GM23338 (cell line): ENCODE data around the gene NEMP2. TPM values are rescaled to one million over a fixed set of nuclear protein-coding genes. Genes with fewer than 3 reads are reported as not detected.

Experiments
- ATAC-seq: fragments of 200-7000 bp; cut with Tn5 transposase; 3 replicates; pipeline ENCODE4 v1.9.1; 2020
- DNase-seq: peaks from one replicate; pipeline ENCODE4 v3.0.0-alpha.2; 2015; ENCODE audit warnings: low spot score
- H2AFZ ChIP-seq: fragments of 200-600 bp; sonication (generic); 2 replicates; pipeline ENCODE4 v1.8.0; 2016; ENCODE audit warnings: antibody characterized with exemption, mild to moderate bottlenecking, moderate library complexity
- H3F3A ChIP-seq: fragments of 200-600 bp; sonication (generic); replicated peaks from 2 replicates; pipeline ENCODE4 v1.8.0; 2017; ENCODE audit warnings: antibody characterized with exemption, mixed run types, low read depth
- H3K27ac ChIP-seq: fragments of 200-600 bp; sonication (generic); 2 replicates; pipeline ENCODE4 v1.6.1; 2016; ENCODE audit warnings: low read depth
- H3K27me3 ChIP-seq: fragments of 200-600 bp; sonication (generic); 2 replicates; pipeline ENCODE4 v1.8.0; 2016; ENCODE audit warnings: mild to moderate bottlenecking, mixed run types, moderate library complexity; ENCODE audit not compliant: insufficient read depth
- H3K36me3 ChIP-seq: fragments of 200-600 bp; sonication (generic); 2 replicates; pipeline ENCODE4 v1.8.0; 2016; ENCODE audit warnings: mild to moderate bottlenecking; ENCODE audit not compliant: insufficient read depth
- H3K4me1 ChIP-seq: fragments of 200-600 bp; sonication (generic); 2 replicates; pipeline ENCODE4 v1.8.0; 2016; ENCODE audit warnings: mild to moderate bottlenecking, moderate library complexity; ENCODE audit not compliant: insufficient read depth
- H3K4me2 ChIP-seq: fragments of 200-600 bp; sonication (generic); 2 replicates; pipeline ENCODE4 v1.7.1; 2017; ENCODE audit warnings: mixed run types
- H3K4me3 ChIP-seq: fragments of 200-600 bp; sonication (generic); 2 replicates; pipeline ENCODE4 v1.6.1; 2016; ENCODE audit warnings: mixed run types
- H3K79me2 ChIP-seq: fragments of 200-600 bp; sonication (generic); replicated peaks from 2 replicates; pipeline ENCODE4 v1.8.0; 2017; ENCODE audit warnings: mild to moderate bottlenecking; ENCODE audit not compliant: insufficient read depth
- H3K9me2 ChIP-seq: fragments of 200-600 bp; sonication (generic); 2 replicates; pipeline ENCODE4 v1.8.0; 2017; ENCODE audit not compliant: insufficient read depth
- H4K20me1 ChIP-seq: fragments of 200-600 bp; sonication (generic); replicated peaks from 2 replicates; pipeline ENCODE4 v1.8.0; 2017; ENCODE audit warnings: mild to moderate bottlenecking; ENCODE audit not compliant: insufficient read depth
- H3K27ac Mint-ChIP-seq: 2 replicates; pipeline ENCODE4 v1.8.0; 2020; ENCODE audit warnings: inconsistent platforms, mild to moderate bottlenecking, moderate library complexity, mixed read lengths
- H3K27me3 Mint-ChIP-seq: 3 replicates; pipeline ENCODE4 v1.8.0; 2022; ENCODE audit warnings: low read depth, mild to moderate bottlenecking, moderate library complexity, mixed read lengths, inconsistent platforms; ENCODE audit not compliant: insufficient read depth, poor library complexity
- H3K36me3 Mint-ChIP-seq: 3 replicates; pipeline ENCODE4 v1.8.0; 2021; ENCODE audit warnings: low read depth, mild to moderate bottlenecking, inconsistent platforms, moderate library complexity, mixed read lengths
- H3K4me1 Mint-ChIP-seq: 3 replicates; pipeline ENCODE4 v1.8.0; 2020; ENCODE audit warnings: mild to moderate bottlenecking, inconsistent platforms, mixed read lengths
- H3K4me3 Mint-ChIP-seq: 3 replicates; pipeline ENCODE4 v1.8.0; 2021; ENCODE audit warnings: moderate library complexity, mild to moderate bottlenecking, inconsistent platforms, mixed read lengths
- H3K9me3 Mint-ChIP-seq: 3 replicates; pipeline ENCODE4 v1.8.0; 2020; ENCODE audit warnings: moderate library complexity, mild to moderate bottlenecking, inconsistent platforms, mixed read lengths
- CREB1 ChIP-seq: fragments of 250-450 bp; sonication (Bioruptor Pico); IDR thresholded peaks from 2 replicates; pipeline ENCODE4 v1.5.0; 2020; ENCODE audit warnings: low read depth, mild to moderate bottlenecking, moderate library complexity
- EZH2phosphoT487 ChIP-seq: fragments of 200-600 bp; sonication (generic); IDR thresholded peaks from one replicate; pipeline ENCODE4 v1.8.1; 2018; ENCODE audit warnings: antibody characterized with exemption; ENCODE audit not compliant: unreplicated experiment
- JUNB ChIP-seq: IDR thresholded peaks from one replicate; pipeline ENCODE4 v1.6.1; 2016; ENCODE audit warnings: antibody characterized with exemption; ENCODE audit not compliant: unreplicated experiment
- NANOG ChIP-seq: IDR thresholded peaks from 2 replicates; pipeline ENCODE4 v1.6.1; 2016; ENCODE audit warnings: antibody characterized with exemption, borderline replicate concordance
- POLR2AphosphoS5 ChIP-seq: IDR thresholded peaks from 2 replicates; pipeline ENCODE4 v1.6.1; 2016; ENCODE audit warnings: antibody characterized with exemption, low read depth
- REST ChIP-seq: IDR thresholded peaks from one replicate; pipeline ENCODE4 v1.6.1; 2018; ENCODE audit warnings: antibody characterized with exemption; ENCODE audit not compliant: unreplicated experiment
- STAT1 ChIP-seq: IDR thresholded peaks from one replicate; pipeline ENCODE4 v1.6.1; 2016; ENCODE audit warnings: antibody characterized with exemption; ENCODE audit not compliant: unreplicated experiment
- ZNF462 ChIP-seq: fragments of 250-450 bp; sonication (Bioruptor Pico); IDR thresholded peaks from 2 replicates; pipeline ENCODE4 v1.5.0; 2020; ENCODE audit warnings: mild to moderate bottlenecking, moderate library complexity
- polyA plus RNA-seq: library from polyadenylated mRNA; unstranded; fragments of >200 nt; fragmentation: Nextera tagmentation; extraction: Ambion mirVana; gene quantifications from 2 replicates; pipeline ENCODE4 v1.2.1, GENCODE V29; 2016
- total RNA-seq: library from RNA; depleted of rRNA; stranded (reverse); fragments of >200 nt; shearing (Covaris generic); gene quantifications from 2 replicates; pipeline ENCODE4 v1.2.3, GENCODE V29; 2014

The NEMP2 gene
- total and polyA plus RNA-seq, 2 experiments from 2014 or later: 1.2 to 4.0 TPM

- no peak for DNase-seq
- H3K4me3 ChIP-seq: no peak overlapping the region
- Mint-ChIP-seq H3K36me3 (no peaks in the 10 kb centered on the region), H3K27me3 (no peaks in the 10 kb centered on the region), H3K9me3 (no peaks in the 10 kb centered on the region), H3K4me1 (peaks cover 10% of the 10 kb centered on the region), H3K4me3 (no peak overlapping the region), H3K27ac (no peak overlapping the region)
- H3K4me1 ChIP-seq: peaks cover 9% of the 10 kb centered on the region
- H2AFZ ChIP-seq: no peak overlapping the region
- H4K20me1 ChIP-seq: no peaks in the 10 kb centered on the region
- no peaks in the 10 kb centered on the region for H3K27me3 ChIP-seq
- H3K4me2 ChIP-seq: no peak overlapping the region
- no peaks in the 10 kb centered on the region for H3F3A ChIP-seq
- H3K9me2 ChIP-seq: no peaks in the 10 kb centered on the region
- no peak overlapping the region for H3K27ac ChIP-seq
- no peaks in the 10 kb centered on the region for H3K36me3 ChIP-seq
- no peak for ATAC-seq
- TF ChIP-seq JUNB: no peak
- no peak for TF ChIP-seq POLR2AphosphoS5
- no peak for TF ChIP-seq REST
- TF ChIP-seq EZH2phosphoT487: no peak
- TF ChIP-seq CREB1 (CRISPR knock-in tag): no peak
- TF ChIP-seq STAT1: no peak
- no peak for TF ChIP-seq ZNF462 (CRISPR knock-in tag)
- no peak for TF ChIP-seq NANOG
- no peaks in the 10 kb centered on the region for H3K79me2 ChIP-seq
Observed at GRCh38 chr2:190504912-190505311, 29.6 kb downstream of the NEMP2 start.
